ENCODE results near the gene MIR17HG. TPM values are rescaled to one million over a fixed set of nuclear protein-coding genes. Genes with fewer than 3 reads are reported as not detected.

Gene MIR17HG
- polyA plus RNA-seq, 3 donors: 2.9 to 10.1 (median 7.2) TPM

DNA sequence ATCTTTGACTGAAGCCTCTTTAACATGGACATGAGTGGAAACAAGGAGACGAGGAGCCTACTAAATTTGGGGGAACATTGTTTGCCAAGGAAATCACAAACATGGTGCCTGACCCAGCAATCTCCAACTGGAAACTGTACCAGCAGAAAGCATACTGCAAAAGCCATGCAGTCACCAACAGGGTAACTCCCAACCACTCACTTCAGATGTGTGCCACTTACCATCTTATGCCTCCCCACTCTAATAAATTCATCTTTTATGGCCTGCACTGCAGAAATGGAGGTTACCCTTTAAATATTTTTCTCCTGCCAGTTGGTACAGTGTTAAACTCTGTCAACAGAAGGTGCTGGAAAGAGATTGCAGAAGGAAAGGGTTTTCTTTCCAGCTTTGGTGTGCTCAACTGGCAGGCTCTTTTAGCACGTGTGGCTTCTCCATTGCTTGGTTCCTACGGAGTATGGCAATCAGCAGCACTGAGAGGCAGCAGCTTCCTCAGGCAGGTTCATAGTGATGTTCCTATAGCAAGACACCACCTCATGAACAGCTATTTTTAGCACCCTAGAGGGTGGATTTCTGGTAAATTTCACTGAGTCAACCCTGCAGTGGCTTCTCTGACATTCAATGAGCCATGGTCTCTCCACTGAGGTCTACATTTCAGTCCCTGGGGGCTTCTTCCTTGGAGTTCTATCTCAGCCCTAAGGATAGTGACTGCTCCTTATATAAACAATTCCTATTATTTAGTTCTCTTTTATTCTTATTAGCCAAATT, 21.4 kb downstream of the MIR17HG start:
- DNase-seq: no peak

DNA sequence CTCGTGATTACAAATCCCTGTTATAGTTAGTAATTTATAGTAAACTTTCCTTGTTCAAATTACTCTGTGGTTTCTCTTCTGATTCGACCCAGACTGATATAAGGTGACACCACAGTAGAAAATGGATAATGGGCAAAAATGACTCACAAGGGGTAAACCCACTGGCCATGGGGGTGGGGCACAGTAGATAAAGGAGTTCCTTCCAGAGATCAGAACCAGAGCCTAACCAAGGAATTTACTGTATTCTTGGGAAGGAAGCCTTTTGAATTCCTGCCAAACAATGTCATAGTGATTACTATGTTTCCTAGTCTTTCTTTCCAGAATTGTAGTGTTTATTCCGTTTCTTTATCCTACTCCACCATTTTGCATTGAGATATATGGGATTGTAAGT, 21.9 kb downstream of the MIR17HG start:
- no peak for DNase-seq

DNA sequence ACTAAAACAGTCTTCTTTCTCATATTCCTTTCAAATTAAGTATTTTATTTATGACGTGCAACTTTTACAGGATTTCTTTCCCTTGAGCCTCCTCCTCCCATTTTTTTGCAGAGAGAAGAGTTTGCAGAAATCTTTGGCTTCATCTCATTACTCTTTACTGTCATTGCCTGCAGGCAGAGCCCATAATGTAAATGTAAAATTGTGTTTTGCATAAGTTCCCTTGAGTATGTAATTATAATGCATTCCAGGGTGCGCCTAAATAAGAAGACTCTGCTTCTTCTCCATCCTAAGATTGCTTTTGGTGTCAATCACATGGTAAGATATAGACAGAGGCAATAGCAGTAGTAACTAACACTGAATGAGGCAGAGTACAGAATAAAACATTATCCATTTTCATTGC, 23.0 kb downstream of the MIR17HG start:
- no peak for DNase-seq

DNA sequence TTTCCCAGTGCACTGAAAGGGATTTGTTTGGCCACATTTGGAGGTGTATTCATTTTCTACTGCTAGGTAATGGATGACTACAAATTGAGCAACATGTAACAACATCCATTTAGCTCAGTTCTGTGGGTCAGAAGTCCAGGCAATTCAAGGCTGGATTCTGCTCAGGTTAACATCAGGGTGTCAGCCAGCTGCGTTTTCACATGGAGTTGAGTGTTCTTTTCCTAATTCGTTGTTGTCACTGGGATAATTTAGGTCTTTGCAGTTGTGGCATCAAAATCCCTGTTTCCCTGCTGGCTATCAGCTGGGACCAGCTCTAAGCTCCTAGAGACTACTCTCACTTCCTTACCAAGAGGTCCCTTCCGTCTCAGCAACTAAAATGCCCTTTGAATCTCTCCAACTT, 25.4 kb downstream of the MIR17HG start:
- no peak for DNase-seq

DNA sequence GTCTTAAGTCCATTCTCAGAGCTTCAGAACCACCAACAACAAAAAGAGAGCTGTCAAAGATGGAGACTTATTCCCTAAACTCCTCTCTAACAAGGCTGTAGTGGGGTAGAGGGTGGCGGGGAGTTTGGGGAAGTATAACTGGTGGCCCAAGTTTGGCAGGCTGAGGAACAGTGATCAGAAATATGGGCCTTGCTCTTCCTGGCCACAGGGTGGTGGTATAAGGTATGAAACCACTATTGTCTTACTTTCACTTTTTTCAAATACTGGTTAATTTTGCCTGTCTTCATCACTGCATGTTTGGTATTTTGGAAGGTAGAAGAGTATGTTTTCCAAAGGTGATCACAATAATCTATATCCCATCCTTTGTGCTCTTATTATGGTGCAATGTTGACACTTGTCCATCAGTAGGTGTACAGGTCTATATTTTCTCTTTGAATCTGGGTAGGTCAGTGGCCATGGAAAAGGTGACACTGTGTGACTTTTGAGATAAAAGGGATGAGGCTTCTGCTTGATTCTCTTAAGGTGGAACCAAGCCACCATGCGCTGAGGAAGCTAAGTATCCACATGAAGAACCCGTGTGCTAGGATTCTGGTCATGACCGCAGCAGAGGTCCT, 27.7 kb downstream of the MIR17HG start:
- no peak for DNase-seq

DNA sequence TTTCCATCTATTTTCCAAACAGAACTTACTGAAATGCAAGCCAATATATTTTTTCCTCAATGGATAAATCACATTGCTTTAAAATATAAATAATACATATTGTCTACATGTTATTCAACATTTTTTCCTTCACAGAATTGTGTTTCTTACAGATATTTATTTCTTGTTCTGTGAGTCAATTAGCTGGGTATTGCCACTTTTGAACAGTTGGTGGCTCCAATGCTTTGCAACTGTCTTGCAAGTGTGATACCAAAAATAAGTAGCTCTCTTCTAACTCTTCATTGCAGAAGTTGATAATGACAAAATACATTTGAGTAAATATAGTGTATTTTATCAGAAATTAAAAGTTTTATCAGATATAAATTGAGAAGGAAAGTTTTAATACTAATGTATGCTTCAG, 33.9 kb downstream of the MIR17HG start:
- DNase-seq: peak; percentile 34

DNA sequence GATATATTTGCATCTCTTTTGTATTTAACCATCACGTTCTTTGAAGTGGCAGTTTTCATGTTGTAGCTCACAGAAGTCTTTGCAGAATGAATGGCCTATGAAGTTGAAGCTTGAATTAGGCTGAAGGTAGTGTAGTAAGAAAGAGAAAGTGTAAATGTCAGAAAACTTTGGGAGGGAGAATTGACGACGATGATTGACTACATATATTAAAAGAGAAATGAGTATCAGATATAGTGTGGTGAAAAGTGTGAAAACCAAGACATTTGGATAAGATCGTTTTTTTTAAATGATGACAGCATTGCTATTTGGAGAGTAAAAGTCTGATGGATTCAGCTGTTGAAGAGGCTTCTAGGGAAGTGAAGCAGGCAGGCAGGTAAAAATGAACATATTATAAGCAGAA, 36.3 kb downstream of the MIR17HG start:
- DNase-seq: no peak

DNA sequence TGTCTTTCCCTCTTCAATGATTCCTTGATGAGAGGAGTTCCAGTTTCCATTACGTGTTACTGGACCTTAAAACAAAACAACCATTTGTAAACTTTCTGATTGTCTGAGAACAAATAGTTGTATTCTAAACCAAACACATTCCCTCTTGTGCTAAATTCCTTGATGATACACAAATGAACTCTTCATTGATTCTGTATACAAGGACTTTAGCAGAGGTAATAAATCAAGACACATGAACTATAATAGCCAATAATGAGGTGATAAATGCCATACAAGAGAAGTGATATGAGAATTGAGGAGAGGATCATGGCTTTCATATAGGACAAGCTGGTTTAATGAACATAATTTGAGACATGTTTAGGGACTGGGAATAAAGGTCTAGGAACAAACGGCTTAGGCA, 37.4 kb downstream of the MIR17HG start:
- no peak for DNase-seq

DNA sequence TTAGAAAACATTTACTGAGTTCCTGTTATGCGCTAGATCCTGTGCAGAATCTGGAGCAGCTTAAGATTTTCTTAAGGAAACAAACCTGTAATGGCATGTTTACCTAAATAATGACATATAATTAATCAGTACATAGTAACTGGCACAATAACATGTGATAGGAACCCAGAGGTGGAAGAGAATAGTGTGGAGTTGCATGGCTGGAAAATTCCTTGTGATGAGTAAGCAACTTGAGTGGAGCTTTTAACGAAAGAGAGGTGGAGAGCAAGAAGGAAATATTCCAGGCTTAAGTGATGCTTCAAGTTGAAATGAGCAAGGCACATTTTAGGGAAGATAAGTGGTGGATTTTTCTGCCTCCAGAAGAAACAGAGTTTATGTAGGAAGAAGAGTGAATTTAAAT, 41.7 kb downstream of the MIR17HG start:
- no peak for DNase-seq

DNA sequence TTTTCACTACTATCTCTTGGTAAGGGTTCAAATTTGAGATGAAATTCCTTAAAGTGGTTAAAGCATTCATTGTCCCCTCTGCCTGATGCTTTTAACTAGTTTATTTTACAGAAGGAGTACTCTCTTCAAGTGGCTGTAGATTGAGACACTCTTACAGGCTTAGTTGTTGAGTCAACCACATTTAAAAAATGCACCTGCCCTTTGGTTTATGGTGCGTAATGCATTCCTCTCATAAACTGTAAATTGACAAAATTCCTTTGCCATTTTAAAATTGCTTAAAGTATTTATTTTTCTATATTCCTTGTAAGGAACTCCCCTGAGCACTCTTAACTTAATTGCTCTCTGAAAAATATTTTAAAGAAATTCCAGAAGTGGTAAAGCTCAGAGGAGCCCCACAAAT, 50.1 kb downstream of the MIR17HG start:
- DNase-seq: no peak

DNA sequence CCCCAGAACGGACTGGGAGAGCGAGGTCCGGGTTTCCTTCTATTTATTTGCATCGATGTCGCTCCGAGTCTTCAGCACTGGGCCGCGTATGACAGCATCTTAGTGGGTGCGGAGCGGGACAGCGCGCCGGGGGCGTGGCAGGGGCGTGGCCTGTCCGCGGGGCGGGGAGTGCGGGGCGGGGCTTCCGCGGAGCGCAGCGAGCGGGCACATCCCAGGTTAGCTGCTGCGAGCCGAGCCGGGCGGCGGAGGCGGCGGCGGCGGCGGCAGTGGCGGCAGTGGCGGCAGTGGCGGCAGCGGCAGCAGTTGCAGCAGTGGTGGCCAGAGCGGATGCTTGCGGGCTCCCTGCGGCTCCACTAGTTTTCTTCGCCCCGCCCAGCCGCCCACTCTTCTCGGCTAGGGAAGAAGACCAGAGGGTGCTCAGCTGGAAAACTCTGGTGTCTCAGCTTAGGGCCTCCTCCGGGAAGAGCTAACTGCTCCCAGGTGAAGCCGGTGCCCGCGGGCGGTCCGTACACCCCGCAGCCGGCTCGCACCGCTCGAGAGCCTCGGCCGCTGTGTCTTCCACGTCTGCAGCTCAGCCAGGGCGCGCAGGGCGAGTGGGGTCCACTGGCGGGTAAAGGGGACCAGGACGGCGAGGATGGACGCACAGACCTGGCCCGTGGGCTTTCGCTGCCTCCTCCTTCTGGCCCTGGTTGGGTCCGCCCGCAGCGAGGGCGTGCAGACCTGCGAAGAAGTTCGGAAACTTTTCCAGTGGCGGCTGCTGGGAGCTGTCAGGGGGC, 51.1 kb downstream of the MIR17HG start, which contains the start of gene GPC5:
GPC5 (plus strand) TSS at position 209 of the 776 bp plus-strand sequence.
- peak; percentile 61 for DNase-seq

DNA sequence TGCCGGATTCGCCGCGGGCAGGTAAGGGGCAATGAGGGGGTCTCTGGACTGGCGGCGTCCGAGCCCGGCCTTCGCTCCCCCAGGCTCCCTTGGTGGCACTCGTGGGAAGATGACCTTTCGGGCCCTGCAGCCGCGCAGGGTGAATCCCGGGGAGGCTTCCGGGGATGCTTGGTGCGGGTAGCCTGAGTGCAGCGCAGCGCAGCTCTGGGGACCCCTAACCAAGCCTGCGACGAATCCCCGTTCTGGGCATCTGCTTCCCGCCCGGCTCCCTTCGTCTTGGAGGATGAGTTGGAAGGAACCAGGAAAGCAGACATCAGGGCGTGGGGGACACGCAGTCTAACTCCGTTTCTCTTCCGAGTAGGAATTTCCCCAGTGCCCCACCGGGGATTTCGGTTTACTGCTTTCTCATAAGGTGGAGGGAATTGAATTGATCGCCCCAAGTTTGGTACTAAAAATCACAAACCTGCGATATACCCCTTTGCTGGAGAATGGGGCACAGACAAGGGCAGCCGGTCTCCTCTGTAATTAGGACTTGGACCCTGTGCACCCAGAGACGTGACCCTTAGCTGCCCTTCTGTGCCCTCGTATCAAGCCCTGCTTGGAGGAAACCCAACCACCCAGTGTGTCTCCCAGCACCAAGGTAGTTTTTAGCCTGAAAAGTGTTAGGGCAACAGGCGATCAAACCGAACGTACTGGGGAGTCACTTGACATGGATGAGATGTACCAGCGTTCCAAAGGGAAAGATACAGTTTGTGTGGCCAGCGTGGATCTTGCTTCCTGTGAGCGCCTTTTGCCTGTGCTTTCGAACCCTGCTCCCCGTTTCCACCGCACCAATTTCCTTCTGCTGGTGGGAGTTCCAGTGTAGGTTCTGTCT, 51.9 kb downstream of the MIR17HG start:
- DNase-seq: no peak

DNA sequence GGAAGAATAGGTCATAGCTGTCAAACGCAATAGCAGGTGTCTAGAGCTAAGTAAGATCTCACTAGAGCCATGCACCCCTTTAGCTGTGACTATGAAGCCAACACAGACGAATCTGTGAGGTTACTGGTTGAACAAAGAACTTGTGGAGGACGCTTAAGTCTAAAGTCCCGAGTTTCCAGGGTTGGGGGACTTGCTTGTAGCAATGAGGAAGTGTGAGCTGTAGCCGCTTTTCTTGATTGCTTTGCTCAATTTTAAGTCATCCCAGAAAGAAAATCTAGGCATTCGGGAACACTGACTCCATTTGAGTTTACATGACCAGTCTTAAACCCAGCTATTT, 52.5 kb downstream of the MIR17HG start:
- DNase-seq: no peak

DNA sequence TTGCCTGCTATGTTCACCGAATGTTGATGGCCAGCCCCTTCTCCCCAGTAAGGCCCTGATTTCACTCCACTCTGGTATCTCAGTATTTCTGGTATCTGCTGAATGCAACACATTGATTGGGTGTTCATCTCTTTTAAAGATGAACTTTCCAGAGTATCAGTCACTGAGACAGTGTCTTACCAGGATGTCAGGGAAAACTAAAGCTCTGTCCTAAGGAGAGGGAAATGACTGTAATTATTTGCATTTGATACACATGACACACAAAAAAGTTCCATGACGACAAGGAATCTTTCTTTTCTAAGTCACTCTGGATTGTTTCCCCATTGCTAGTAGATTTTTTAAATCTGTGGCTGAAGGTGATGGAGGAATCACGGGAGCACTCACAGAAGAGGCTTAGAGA, 53.2 kb downstream of the MIR17HG start:
- DNase-seq: no peak

DNA sequence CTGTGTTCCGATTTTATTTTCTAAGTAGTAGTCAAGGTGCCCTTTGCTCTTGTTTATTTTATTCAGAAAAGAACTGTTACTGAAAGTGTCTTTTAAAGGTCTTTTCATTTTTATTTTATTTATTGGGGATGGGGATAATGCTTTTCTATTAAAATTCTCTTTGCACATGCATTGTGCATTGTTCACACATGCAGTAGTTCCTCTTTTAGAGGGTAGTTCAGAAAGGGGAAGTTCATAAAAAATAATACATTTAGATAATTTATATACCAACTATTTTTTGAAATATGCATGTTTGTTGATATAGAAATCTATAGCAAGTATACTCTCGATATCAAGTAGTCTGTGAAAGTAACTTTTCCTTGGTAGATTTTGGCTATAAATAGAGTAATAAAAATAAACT, 54.4 kb downstream of the MIR17HG start:
- no peak for DNase-seq

Other genes with a start within 250 kb of the MIR17HG start
- 1 to 10 TPM; 2.7 to 4.4 (median 3.9) TPM for gene GPC5, start 50.9 kb downstream of the MIR17HG start, polyA plus RNA-seq (ENCODE audit: insufficient read length in 3 of 3)

Data from renal pelvis (tissue), 4 donors.